BJ (cell line): ENCODE measurements around the gene TBKBP1. TPM values are rescaled to one million over a fixed set of nuclear protein-coding genes. Genes with fewer than 3 reads are reported as not detected.
A peak's percentile ranks its signal among the peaks of the same experiment; 100 is the strongest.

Source experiments
- CTCF ChIA-PET: fragments of 350-600 bp; formaldehyde crosslinking; extraction: SDS; loops from one replicate; lab custom pipeline; 2021; ENCODE audit warnings: antibody characterized with exemption, inconsistent platforms; lab: Yijun Ruan, JAX
- POLR2A ChIA-PET: fragments of 300-600 bp; sonication (Branson Sonifier 250); formaldehyde crosslinking; extraction: SDS; loops from one replicate; lab custom pipeline; 2021; ENCODE audit warnings: antibody characterized with exemption; lab: Charles Lee
- DNase-seq: peaks from one replicate; pipeline ENCODE4 v3.0.0-alpha.2; 2011; ENCODE audit warnings: low read depth
- H3K27me3 ChIP-seq: 2 replicates; pipeline ENCODE4 v1.6.0; 2011; ENCODE audit warnings: low read length; ENCODE audit not compliant: control insufficient read depth, insufficient read depth
- H3K36me3 ChIP-seq: 2 replicates; pipeline ENCODE4 v1.5.1; 2011; ENCODE audit warnings: low read length; ENCODE audit not compliant: control insufficient read depth, insufficient read depth
- H3K4me3 ChIP-seq: 2 replicates; pipeline ENCODE4 v1.5.1; 2011; ENCODE audit warnings: low read depth, mild to moderate bottlenecking, control low read depth, low read length
- CTCF ChIP-seq: IDR thresholded peaks from 2 replicates; pipeline ENCODE4 v1.5.1; 2011; ENCODE audit warnings: low read depth, mild to moderate bottlenecking, control low read depth, inconsistent platforms, low read length, moderate library complexity; ENCODE audit not compliant: insufficient read depth
- polyA plus RNA-seq: library from polyadenylated mRNA; depleted of rRNA; stranded (reverse); fragments of >200 nt; gene quantifications from 2 replicates; pipeline ENCODE4 v1.2.3, GENCODE V29; 2011

Gene TBKBP1
- polyA plus RNA-seq, 1 experiment = 7.3 TPM

- H3K4me3 ChIP-seq = peak overlapping the region; percentile 77
- peaks cover 12% of the 10 kb centered on the region for H3K36me3 ChIP-seq
- H3K27me3 ChIP-seq = no peaks in the 10 kb centered on the region
- CTCF ChIA-PET = interaction anchor here (1.0 to 3.7 kb wide), 4 partner anchors 11 to 106 kb away, joined by 3 to 35 read pairs (median 6); no protein-coding TSS in a partner anchor
- DNase-seq = no peak
- POLR2A ChIA-PET = no interaction called here
- no peak for TF ChIP-seq CTCF
Observed at GRCh38 chr17:47695429-47696376, 1.7 kb downstream of the TBKBP1 start.

GRCh38 chr17:47696717-47697642 is 3.0 kb downstream of the TBKBP1 start:
- no peak for DNase-seq
- POLR2A ChIA-PET = no interaction called here
- CTCF ChIA-PET = interaction anchor here (0.6 to 3.7 kb wide), 7 partner anchors 8 to 486 kb away, joined by 3 to 35 read pairs (median 3); no protein-coding TSS in a partner anchor
- TF ChIP-seq CTCF = no peak
- Histone ChIP-seq H3K4me3 (no peak overlapping the region), H3K27me3 (no peaks in the 10 kb centered on the region), H3K36me3 (peaks cover 15% of the 10 kb centered on the region)

- no peak for TF ChIP-seq CTCF
- H3K27me3 ChIP-seq = no peaks in the 10 kb centered on the region
- ChIA-PET CTCF (interaction anchor here (0.6 to 3.7 kb wide), 17 partner anchors 9 to 487 kb away, joined by 3 to 35 read pairs (median 5); no protein-coding TSS in a partner anchor), POLR2A (no interaction called here)
- peaks cover 15% of the 10 kb centered on the region for H3K36me3 ChIP-seq
- no peak for DNase-seq
- H3K4me3 ChIP-seq = no peak overlapping the region
Observed at GRCh38 chr17:47697906-47698711, 4.1 kb downstream of the TBKBP1 start.

GRCh38 chr17:47698749-47699535 is 5.0 kb downstream of the TBKBP1 start:
- ChIA-PET CTCF (interaction anchor here (0.6 to 3.7 kb wide), 18 partner anchors 8 to 118 kb away, joined by 3 to 35 read pairs (median 5); no protein-coding TSS in a partner anchor), POLR2A (no interaction called here)
- Histone ChIP-seq H3K36me3 (peaks cover 17% of the 10 kb centered on the region), H3K4me3 (no peak overlapping the region), H3K27me3 (no peaks in the 10 kb centered on the region)
- TF ChIP-seq CTCF = peak; percentile 97
- DNase-seq = no peak
